NB4 (cell line): Measurements from ENCODE around the gene KIRREL3.

Experiments
- DNase-seq: peaks from one replicate; pipeline ENCODE4 v3.0.0; 2010; ENCODE audit warnings: low read depth
- H3K4me3 ChIP-seq: one replicate; pipeline ENCODE4 v1.5.1; 2011; ENCODE audit warnings: mild to moderate bottlenecking, low read depth, low read length, moderate library complexity
- CTCF ChIP-seq: IDR thresholded peaks from one replicate; pipeline ENCODE4 v1.5.1; 2012; ENCODE audit warnings: low read depth, low read length
- MAX ChIP-seq: IDR thresholded peaks from 2 replicates; pipeline ENCODE4 v1.6.1; 2011; ENCODE audit warnings: low read depth, low read length
- MYC ChIP-seq: IDR thresholded peaks from 2 replicates; pipeline ENCODE4 v1.6.1; 2011; ENCODE audit warnings: low read depth, low read length
- POLR2A ChIP-seq: IDR thresholded peaks from 2 replicates; pipeline ENCODE4 v1.6.1; 2011; ENCODE audit warnings: mild to moderate bottlenecking; ENCODE audit not compliant: insufficient read length; ENCODE audit errors: extremely low read depth

The KIRREL3 gene

GRCh38 chr11:126630488-126630887 is 370.1 kb downstream of the KIRREL3 start:
- no peak for TF ChIP-seq CTCF
- no peak for TF ChIP-seq MAX
- TF ChIP-seq MYC = no peak
- TF ChIP-seq POLR2A = no peak
- DNase-seq = no peak
- H3K4me3 ChIP-seq = no peak overlapping the region

GRCh38 chr11:126628790-126629621 is 371.6 kb downstream of the KIRREL3 start:
- TF ChIP-seq MAX (no peak), CTCF (no peak), MYC (no peak), POLR2A (no peak)
- no peak for DNase-seq
- no peak overlapping the region for H3K4me3 ChIP-seq

GRCh38 chr11:126628450-126628789 is 372.1 kb downstream of the KIRREL3 start:
- no peak for TF ChIP-seq POLR2A
- no peak for TF ChIP-seq MYC
- TF ChIP-seq MAX = no peak
- TF ChIP-seq CTCF = no peak
- DNase-seq = no peak
- no peak overlapping the region for H3K4me3 ChIP-seq

- TF ChIP-seq MYC = no peak
- no peak for TF ChIP-seq CTCF
- TF ChIP-seq POLR2A = no peak
- no peak for TF ChIP-seq MAX
- no peak overlapping the region for H3K4me3 ChIP-seq
- DNase-seq = no peak
Measured at GRCh38 chr11:126627421-126627820, 373.1 kb downstream of the KIRREL3 start.

GRCh38 chr11:126624506-126624905 is 376.1 kb downstream of the KIRREL3 start:
- H3K4me3 ChIP-seq = no peak overlapping the region
- no peak for DNase-seq
- TF ChIP-seq MAX (no peak), POLR2A (no peak), CTCF (no peak), MYC (no peak)
